Type B pancreatic cell (in vitro differentiated cells): Measurements from ENCODE around the gene ALKBH6. TPM values are rescaled to one million over a fixed set of nuclear protein-coding genes. Genes with fewer than 3 reads are reported as not detected.

ENCODE experiments used
- DNase-seq: peaks from one replicate; pipeline ENCODE4 v3.0.0; 2021; ENCODE audit warnings: mixed read lengths; ENCODE audit not compliant: unreplicated experiment; ENCODE audit errors: extremely low spot score
- H3K27ac Mint-ChIP-seq: 2 replicates; pipeline ENCODE4 v1.8.0; 2021; ENCODE audit warnings: mild to moderate bottlenecking, mixed read lengths
- H3K27me3 Mint-ChIP-seq: 2 replicates; pipeline ENCODE4 v1.8.0; 2021; ENCODE audit warnings: mixed read lengths
- H3K36me3 Mint-ChIP-seq: 2 replicates; pipeline ENCODE4 v1.8.0; 2021; ENCODE audit warnings: mixed read lengths
- H3K4me1 Mint-ChIP-seq: one replicate; pipeline ENCODE4 v1.8.0; 2021; ENCODE audit warnings: mixed read lengths; ENCODE audit not compliant: unreplicated experiment
- H3K4me3 Mint-ChIP-seq: 2 replicates; pipeline ENCODE4 v1.8.0; 2021; ENCODE audit warnings: mild to moderate bottlenecking, mixed read lengths
- H3K9me3 Mint-ChIP-seq: 2 replicates; pipeline ENCODE4 v1.8.0; 2021; ENCODE audit warnings: mixed read lengths
- total RNA-seq: library from RNA; stranded (reverse); gene quantifications from 2 replicates; pipeline ENCODE4 v1.2.1, GENCODE V29; 2021; ENCODE audit warnings: low replicate concordance
- TF ChIP-seq, protein P1 (sequence below): fragments of 200-600 bp; sonication (generic); conservative IDR thresholded peaks from 2 replicates; pipeline ENCODE4 v1.5.0; 2021; ENCODE audit warnings: antibody characterized with exemption, mild to moderate bottlenecking

Gene ALKBH6
- total RNA-seq, 1 donor from 2014 or later, result 24.8 TPM

- H3K27ac Mint-ChIP-seq, result no peak overlapping the region
- H3K9me3 Mint-ChIP-seq, result no peaks in the 10 kb centered on the region
- no peak for DNase-seq
- no peaks in the 10 kb centered on the region for H3K27me3 Mint-ChIP-seq
- TF ChIP-seq, protein P1, sequence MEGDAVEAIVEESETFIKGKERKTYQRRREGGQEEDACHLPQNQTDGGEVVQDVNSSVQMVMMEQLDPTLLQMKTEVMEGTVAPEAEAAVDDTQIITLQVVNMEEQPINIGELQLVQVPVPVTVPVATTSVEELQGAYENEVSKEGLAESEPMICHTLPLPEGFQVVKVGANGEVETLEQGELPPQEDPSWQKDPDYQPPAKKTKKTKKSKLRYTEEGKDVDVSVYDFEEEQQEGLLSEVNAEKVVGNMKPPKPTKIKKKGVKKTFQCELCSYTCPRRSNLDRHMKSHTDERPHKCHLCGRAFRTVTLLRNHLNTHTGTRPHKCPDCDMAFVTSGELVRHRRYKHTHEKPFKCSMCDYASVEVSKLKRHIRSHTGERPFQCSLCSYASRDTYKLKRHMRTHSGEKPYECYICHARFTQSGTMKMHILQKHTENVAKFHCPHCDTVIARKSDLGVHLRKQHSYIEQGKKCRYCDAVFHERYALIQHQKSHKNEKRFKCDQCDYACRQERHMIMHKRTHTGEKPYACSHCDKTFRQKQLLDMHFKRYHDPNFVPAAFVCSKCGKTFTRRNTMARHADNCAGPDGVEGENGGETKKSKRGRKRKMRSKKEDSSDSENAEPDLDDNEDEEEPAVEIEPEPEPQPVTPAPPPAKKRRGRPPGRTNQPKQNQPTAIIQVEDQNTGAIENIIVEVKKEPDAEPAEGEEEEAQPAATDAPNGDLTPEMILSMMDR, result no peak
- peaks cover 4% of the 10 kb centered on the region for H3K36me3 Mint-ChIP-seq
- peaks cover 2% of the 10 kb centered on the region for H3K4me1 Mint-ChIP-seq
- no peak overlapping the region for H3K4me3 Mint-ChIP-seq
Measured at GRCh38 chr19:36026091-36026876, 12.3 kb upstream of the ALKBH6 start.

- no peak for DNase-seq
Measured at GRCh38 chr19:36025541-36025940, 11.5 kb upstream of the ALKBH6 start.

GRCh38 chr19:36023432-36023831 is 9.4 kb upstream of the ALKBH6 start:
- Mint-ChIP-seq H3K27ac (no peak overlapping the region), H3K4me1 (no peaks in the 10 kb centered on the region), H3K4me3 (no peak overlapping the region), H3K36me3 (peaks cover 4% of the 10 kb centered on the region), H3K27me3 (no peaks in the 10 kb centered on the region), H3K9me3 (no peaks in the 10 kb centered on the region)
- TF ChIP-seq, protein P1, result no peak
- DNase-seq, result no peak

More at GRCh38 chr19:36025541-36025940, 11.5 kb upstream of the ALKBH6 start:
- Mint-ChIP-seq H3K4me3 (no peak overlapping the region), H3K4me1 (no peaks in the 10 kb centered on the region), H3K36me3 (peaks cover 4% of the 10 kb centered on the region), H3K9me3 (no peaks in the 10 kb centered on the region), H3K27ac (no peak overlapping the region), H3K27me3 (no peaks in the 10 kb centered on the region)
- TF ChIP-seq, protein P1, result no peak

DNA sequence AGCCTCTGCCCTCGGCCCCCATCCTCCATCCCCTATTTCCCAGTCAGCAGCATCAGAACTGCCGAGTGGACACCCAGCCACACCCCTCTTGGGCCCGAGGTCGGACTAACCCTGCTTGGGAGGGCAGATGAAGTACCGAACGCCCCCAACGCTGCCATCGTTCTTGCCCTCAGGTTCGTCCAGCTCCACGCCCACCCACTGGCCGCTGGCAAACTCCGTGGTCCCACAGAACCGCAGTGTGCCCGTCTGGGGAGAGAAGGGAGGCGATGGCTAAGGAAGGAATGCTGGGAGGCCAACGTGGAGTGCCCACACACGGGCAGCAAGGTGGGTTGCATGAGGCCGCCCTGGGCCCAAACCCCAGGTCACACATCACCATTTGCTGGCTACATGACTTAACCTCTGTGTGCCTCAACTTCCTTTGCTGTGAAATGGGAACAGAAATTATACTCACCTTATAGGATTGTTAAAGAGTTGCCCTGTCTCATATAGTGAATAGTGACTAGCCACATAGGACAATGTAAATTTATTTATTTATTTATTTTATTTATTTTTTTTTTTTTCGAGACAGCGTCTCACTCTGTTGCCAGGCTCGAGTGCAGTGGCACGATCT is 5.2 kb upstream of the ALKBH6 start:
- TF ChIP-seq, protein P1, result no peak
- DNase-seq, result no peak
- H3K4me1 Mint-ChIP-seq, result peaks cover 6% of the 10 kb centered on the region
- H3K27me3 Mint-ChIP-seq, result no peaks in the 10 kb centered on the region
- H3K36me3 Mint-ChIP-seq, result peaks cover 7% of the 10 kb centered on the region
- no peak overlapping the region for H3K4me3 Mint-ChIP-seq
- H3K9me3 Mint-ChIP-seq, result no peaks in the 10 kb centered on the region
- H3K27ac Mint-ChIP-seq, result no peak overlapping the region

DNA sequence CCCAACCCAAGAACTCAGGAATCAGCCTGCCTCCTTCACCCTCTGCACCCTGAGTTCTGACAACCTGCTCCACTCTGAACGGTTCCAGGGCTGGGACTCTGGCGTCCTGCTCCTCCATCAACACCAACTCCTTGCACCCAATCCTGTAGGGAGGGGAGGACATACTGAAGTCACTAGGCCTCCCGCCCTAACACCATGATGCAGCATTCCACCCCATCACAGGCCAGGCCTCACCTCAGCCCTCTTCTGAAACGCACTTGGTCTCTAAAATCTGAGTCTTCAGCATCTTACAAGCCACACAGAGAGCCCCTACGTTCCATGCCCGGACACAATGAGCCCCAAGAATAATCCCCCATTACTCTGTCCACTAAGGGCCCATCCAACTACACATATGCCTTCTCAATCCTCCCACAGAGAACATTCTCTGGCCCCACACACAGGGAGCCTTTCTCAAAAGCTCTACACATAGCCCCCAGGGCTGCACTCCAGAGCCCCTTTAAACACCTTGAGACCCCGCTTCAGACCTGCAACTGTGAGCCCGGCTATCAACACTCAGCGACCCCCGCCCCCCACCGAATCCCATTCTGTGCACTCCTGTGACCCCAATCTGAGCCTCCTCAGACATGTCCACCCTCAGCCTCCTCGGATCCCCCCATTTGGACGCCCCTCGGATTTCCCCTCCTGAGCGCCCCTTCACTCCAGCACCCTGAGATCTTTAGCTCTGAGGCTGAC is 567 bp downstream of the ALKBH6 start:
- H3K9me3 Mint-ChIP-seq, result no peaks in the 10 kb centered on the region
- TF ChIP-seq, protein P1, result no peak
- peaks cover 29% of the 10 kb centered on the region for H3K4me1 Mint-ChIP-seq
- H3K27ac Mint-ChIP-seq, result peak overlapping the region; percentile 92
- H3K4me3 Mint-ChIP-seq, result peak overlapping the region; percentile 99
- H3K36me3 Mint-ChIP-seq, result peaks cover 4% of the 10 kb centered on the region
- no peak for DNase-seq
- no peaks in the 10 kb centered on the region for H3K27me3 Mint-ChIP-seq
